Measurements from ENCODE around the gene AP2B1. TPM values are rescaled to one million over a fixed set of nuclear protein-coding genes. Genes with fewer than 3 reads are reported as not detected.
A peak's percentile ranks its signal among the peaks of the same experiment; 100 is the strongest.

AP2B1 gene
- total RNA-seq, 1 donor from 2014 or later = 156 TPM

DNA sequence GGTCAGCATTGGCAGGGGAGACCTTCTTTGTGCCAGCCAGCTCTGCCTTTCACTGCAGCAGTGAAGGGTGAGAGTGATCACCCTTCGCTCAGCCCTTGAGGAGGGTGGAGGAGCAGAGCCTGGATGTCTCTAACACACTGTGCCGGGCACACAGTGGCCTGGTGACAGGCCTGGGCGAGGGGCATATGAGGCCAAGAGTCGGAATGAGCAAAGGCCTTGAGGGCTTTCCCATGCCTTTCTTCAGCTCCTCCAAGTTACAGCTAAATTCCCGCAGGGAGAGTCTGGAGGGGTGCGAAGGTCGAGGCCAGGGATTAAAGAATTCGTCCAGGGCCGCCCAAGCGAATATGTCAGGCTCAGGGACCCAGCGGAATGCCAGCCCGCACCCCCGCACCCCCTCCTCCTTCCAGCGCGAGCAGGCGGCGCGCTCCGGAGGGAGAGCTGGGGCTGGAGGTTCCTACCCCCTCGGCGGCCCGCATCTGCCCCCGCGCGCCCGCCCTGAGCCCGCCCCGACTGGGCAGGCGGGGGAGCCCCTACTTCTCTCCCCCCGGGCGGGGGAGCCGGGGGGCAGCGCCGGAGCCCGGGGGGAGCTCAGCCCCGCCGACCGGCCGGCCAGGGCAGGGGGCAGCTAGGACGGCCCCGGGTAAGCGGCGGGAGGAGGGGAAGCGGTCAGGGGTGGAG, 144.3 kb downstream of the AP2B1 start, which contains the start of gene RASL10B:
Gene RASL10B (plus strand): TSS at position 401 of the 678 bp plus-strand sequence. CDS start 3,546 bp downstream, outside the sequence.
- H3K4me1 Mint-ChIP-seq (ENCODE audit: low read depth) = peaks cover 11% of the 10 kb centered on the region
- intact Hi-C loops (cut with micrococcal nuclease) = no loop called here
- DNase-seq (ENCODE audit: low spot score) = peak; percentile 11
- H3K4me3 Mint-ChIP-seq = peak within 1 kb of the TSS; percentile 46
- no peaks in the 10 kb centered on the region for H3K9me3 Mint-ChIP-seq
- H3K27ac Mint-ChIP-seq = no peak within 1 kb of the TSS
- peaks cover 12% of the 10 kb centered on the region for H3K36me3 Mint-ChIP-seq (ENCODE audit: low read depth)
- H3K27me3 Mint-ChIP-seq (ENCODE audit: insufficient read depth) = peaks cover 20% of the 10 kb centered on the region

GRCh38 chr17:35731917-35732805, 145.0 kb downstream of the AP2B1 start:
- H3K9me3 Mint-ChIP-seq = no peaks in the 10 kb centered on the region
- H3K36me3 Mint-ChIP-seq (ENCODE audit: low read depth) = peaks cover 12% of the 10 kb centered on the region
- H3K4me1 Mint-ChIP-seq (ENCODE audit: low read depth) = peaks cover 11% of the 10 kb centered on the region
- peak overlapping the region; percentile 46 for H3K4me3 Mint-ChIP-seq
- H3K27me3 Mint-ChIP-seq (ENCODE audit: insufficient read depth) = peaks cover 20% of the 10 kb centered on the region
- intact Hi-C loops (cut with micrococcal nuclease) = no loop called here
- DNase-seq (ENCODE audit: low spot score) = no peak
- no peak overlapping the region for H3K27ac Mint-ChIP-seq

DNA sequence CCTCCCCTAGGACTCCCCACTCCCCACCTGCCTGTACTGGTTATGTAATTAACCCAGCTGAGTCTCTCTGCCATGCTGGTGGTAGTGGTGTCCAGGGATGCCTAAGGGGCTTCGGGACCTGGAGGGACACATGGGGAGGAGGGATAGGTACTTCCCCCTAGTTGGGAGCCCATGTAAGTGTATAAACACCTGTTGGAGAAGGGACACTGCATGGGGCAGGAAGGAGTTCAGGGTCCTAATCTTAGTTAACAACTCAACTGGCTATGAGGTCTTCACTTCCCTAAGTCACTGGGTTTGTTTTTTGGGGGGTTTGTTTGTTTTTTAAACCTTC, 145.6 kb downstream of the AP2B1 start:
- Mint-ChIP-seq H3K4me1 (ENCODE audit: low read depth) (peaks cover 11% of the 10 kb centered on the region), H3K36me3 (ENCODE audit: low read depth) (peaks cover 12% of the 10 kb centered on the region), H3K9me3 (no peaks in the 10 kb centered on the region), H3K4me3 (peak overlapping the region; percentile 46), H3K27ac (no peak overlapping the region), H3K27me3 (ENCODE audit: insufficient read depth) (peaks cover 20% of the 10 kb centered on the region)
- no peak for DNase-seq (ENCODE audit: low spot score)
- intact Hi-C loops (cut with micrococcal nuclease) = no loop called here

DNA sequence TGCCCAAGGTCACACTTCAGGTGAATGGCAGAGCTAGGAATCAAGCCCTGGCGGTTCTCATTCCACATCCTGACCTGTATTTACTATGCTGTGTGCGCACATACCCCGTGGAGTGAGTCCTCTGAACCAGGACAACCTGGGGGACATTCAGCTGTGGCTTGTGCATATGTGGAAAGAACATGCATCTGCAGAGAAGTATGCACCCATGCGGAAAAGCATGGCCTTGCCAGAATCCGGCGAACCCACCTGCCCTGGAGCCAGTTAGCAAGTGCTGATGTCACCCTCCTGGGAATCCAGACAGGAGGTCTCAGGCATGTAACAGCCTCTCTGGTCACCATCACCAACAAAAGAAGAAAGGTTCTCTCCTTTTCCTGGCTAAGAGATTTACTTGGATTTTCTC, 146.2 kb downstream of the AP2B1 start:
- peaks cover 8% of the 10 kb centered on the region for H3K36me3 Mint-ChIP-seq (ENCODE audit: low read depth)
- peaks cover 20% of the 10 kb centered on the region for H3K27me3 Mint-ChIP-seq (ENCODE audit: insufficient read depth)
- peaks cover 11% of the 10 kb centered on the region for H3K4me1 Mint-ChIP-seq (ENCODE audit: low read depth)
- DNase-seq (ENCODE audit: low spot score) = no peak
- H3K27ac Mint-ChIP-seq = no peak overlapping the region
- H3K4me3 Mint-ChIP-seq = no peak overlapping the region
- intact Hi-C loops (cut with micrococcal nuclease) = no loop called here
- no peaks in the 10 kb centered on the region for H3K9me3 Mint-ChIP-seq

- Mint-ChIP-seq H3K27ac (no peak overlapping the region), H3K27me3 (ENCODE audit: insufficient read depth) (peaks cover 23% of the 10 kb centered on the region), H3K4me3 (no peak overlapping the region), H3K9me3 (no peaks in the 10 kb centered on the region), H3K36me3 (ENCODE audit: low read depth) (peaks cover 5% of the 10 kb centered on the region), H3K4me1 (ENCODE audit: low read depth) (peaks cover 11% of the 10 kb centered on the region)
- intact Hi-C loops (cut with micrococcal nuclease) = no loop called here
- no peak for DNase-seq (ENCODE audit: low spot score)
Observed at GRCh38 chr17:35734396-35734795, 147.3 kb downstream of the AP2B1 start.

DNA sequence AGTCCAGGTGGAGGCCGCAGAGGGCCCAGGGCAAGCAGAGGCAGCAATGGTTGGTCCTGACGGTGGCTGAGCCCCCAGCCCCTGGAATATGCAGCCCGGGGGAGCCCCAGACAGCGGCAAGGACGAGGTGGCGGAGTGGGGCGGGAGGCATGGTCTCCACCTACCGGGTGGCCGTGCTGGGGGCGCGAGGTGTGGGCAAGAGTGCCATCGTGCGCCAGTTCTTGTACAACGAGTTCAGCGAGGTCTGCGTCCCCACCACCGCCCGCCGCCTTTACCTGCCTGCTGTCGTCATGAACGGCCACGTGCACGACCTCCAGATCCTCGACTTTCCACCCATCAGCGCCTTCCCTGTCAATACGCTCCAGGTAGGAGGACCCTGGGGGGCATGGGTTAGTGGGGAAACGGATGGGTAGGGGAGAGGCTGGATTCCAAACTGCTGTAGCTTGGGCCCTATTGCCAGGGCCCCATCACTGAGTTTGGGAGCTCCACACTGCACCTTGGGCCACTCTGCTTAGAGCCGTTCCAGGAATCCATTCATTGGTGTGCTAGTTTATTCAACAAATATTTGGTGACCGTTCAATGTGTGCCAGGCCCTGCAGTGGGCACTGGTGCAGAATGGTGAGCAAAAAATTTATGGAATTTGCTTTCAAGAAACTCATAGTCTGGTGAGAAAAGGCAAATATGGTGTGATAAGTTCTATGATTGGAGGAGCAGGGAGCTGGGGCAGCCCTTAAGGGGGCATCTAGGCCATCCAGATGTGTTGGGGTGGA, 148.1 kb downstream of the AP2B1 start:
- no peak overlapping the region for H3K4me3 Mint-ChIP-seq
- H3K36me3 Mint-ChIP-seq (ENCODE audit: low read depth) = peaks cover 5% of the 10 kb centered on the region
- no peak for DNase-seq (ENCODE audit: low spot score)
- no peak overlapping the region for H3K27ac Mint-ChIP-seq
- intact Hi-C loops (cut with micrococcal nuclease) = no loop called here
- H3K4me1 Mint-ChIP-seq (ENCODE audit: low read depth) = peaks cover 11% of the 10 kb centered on the region
- H3K27me3 Mint-ChIP-seq (ENCODE audit: insufficient read depth) = peaks cover 29% of the 10 kb centered on the region
- no peaks in the 10 kb centered on the region for H3K9me3 Mint-ChIP-seq

DNA sequence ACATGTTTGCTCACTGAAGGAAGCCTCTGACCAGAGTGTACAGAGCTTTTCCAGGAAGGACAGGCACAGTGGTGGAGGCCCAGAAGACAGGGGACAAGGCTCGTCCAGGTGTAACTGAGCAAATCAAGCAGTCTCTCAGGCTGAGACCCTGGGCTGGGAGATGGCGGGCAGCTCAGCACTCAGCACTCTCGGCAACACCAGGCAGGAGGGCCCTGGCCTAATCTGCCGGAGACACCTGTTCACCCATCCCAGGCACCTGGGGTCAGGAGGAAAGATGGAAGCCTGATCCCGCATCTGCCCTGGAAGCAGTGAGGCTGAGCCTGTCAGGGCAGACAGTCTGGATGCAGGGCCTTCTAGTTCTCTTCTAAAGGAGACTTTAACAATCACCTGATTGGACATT, 149.1 kb downstream of the AP2B1 start:
- DNase-seq (ENCODE audit: low spot score) = no peak
- intact Hi-C loops (cut with micrococcal nuclease) = no loop called here

DNA sequence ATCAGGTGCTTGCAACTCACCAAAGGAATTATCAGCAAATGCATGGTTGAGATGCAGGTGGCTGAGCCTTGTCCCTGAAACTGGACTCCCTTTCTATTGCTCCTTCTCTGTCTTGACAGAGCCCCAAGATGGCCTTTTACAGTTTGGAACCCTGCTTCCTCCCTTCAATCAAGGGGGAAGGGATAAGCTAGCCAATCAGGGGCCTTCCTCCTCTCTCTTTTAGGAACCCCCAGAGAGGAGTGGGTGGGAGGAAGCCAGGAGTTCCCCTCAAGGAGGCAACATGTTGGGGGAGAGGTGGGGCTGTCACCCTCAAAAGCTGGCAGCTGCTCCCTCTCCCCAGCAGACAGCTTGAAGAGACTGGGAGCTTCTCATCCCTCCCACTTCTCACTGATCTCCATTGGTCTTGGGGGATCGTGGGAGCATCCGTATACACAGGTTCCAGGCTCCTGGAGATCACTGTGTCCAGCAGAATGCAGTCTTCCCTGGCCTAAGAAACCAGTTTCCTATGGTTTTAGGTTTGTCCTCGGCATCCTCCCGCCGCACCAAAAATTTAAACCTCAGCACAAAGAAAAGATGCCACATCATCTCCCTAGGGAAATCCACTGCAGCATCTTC, 151.5 kb downstream of the AP2B1 start:
- Mint-ChIP-seq H3K9me3 (no peaks in the 10 kb centered on the region), H3K4me3 (no peak overlapping the region), H3K27me3 (ENCODE audit: insufficient read depth) (peaks cover 26% of the 10 kb centered on the region), H3K27ac (no peak overlapping the region), H3K4me1 (ENCODE audit: low read depth) (no peaks in the 10 kb centered on the region), H3K36me3 (ENCODE audit: low read depth) (no peaks in the 10 kb centered on the region)
- no peak for DNase-seq (ENCODE audit: low spot score)
- intact Hi-C loops (cut with micrococcal nuclease) = no loop called here

More for the DNA sequence above, 149.1 kb downstream of the AP2B1 start:
- no peak overlapping the region for H3K4me3 Mint-ChIP-seq
- peaks cover 27% of the 10 kb centered on the region for H3K27me3 Mint-ChIP-seq (ENCODE audit: insufficient read depth)
- no peaks in the 10 kb centered on the region for H3K36me3 Mint-ChIP-seq (ENCODE audit: low read depth)
- no peaks in the 10 kb centered on the region for H3K9me3 Mint-ChIP-seq
- no peak overlapping the region for H3K27ac Mint-ChIP-seq
- peaks cover under 1% of the 10 kb centered on the region for H3K4me1 Mint-ChIP-seq (ENCODE audit: low read depth)

- no peak for DNase-seq (ENCODE audit: low spot score)
- no peak overlapping the region for H3K27ac Mint-ChIP-seq
- no peaks in the 10 kb centered on the region for H3K9me3 Mint-ChIP-seq
- no peak overlapping the region for H3K4me3 Mint-ChIP-seq
- intact Hi-C loops (cut with micrococcal nuclease) = loop anchor here (10.0 kb wide), 1 partner anchor 495 kb away; the partner anchor contains the start of gene SLFN5
- no peaks in the 10 kb centered on the region for H3K36me3 Mint-ChIP-seq (ENCODE audit: low read depth)
- H3K27me3 Mint-ChIP-seq (ENCODE audit: insufficient read depth) = peaks cover 27% of the 10 kb centered on the region
- H3K4me1 Mint-ChIP-seq (ENCODE audit: low read depth) = no peaks in the 10 kb centered on the region
Observed at GRCh38 chr17:35740216-35740615, 153.1 kb downstream of the AP2B1 start.

GRCh38 chr17:35740997-35741931, 154.1 kb downstream of the AP2B1 start:
- no peak overlapping the region for H3K27ac Mint-ChIP-seq
- H3K4me3 Mint-ChIP-seq = peak overlapping the region; percentile 63
- H3K36me3 Mint-ChIP-seq (ENCODE audit: low read depth) = no peaks in the 10 kb centered on the region
- intact Hi-C loops (cut with micrococcal nuclease) = loop anchor here (10.0 kb wide), 1 partner anchor 496 kb away; the partner anchor contains the start of gene SLFN5
- no peaks in the 10 kb centered on the region for H3K9me3 Mint-ChIP-seq
- peaks cover 27% of the 10 kb centered on the region for H3K27me3 Mint-ChIP-seq (ENCODE audit: insufficient read depth)
- no peaks in the 10 kb centered on the region for H3K4me1 Mint-ChIP-seq (ENCODE audit: low read depth)
- DNase-seq (ENCODE audit: low spot score) = no peak

GRCh38 chr17:35742496-35742895, 155.4 kb downstream of the AP2B1 start:
- intact Hi-C loops (cut with micrococcal nuclease) = loop anchor here (10.0 kb wide), 1 partner anchor 498 kb away; the partner anchor contains the start of gene SLFN5
- H3K4me1 Mint-ChIP-seq (ENCODE audit: low read depth) = no peaks in the 10 kb centered on the region
- no peak overlapping the region for H3K27ac Mint-ChIP-seq
- no peak overlapping the region for H3K4me3 Mint-ChIP-seq
- peaks cover 27% of the 10 kb centered on the region for H3K27me3 Mint-ChIP-seq (ENCODE audit: insufficient read depth)
- no peak for DNase-seq (ENCODE audit: low spot score)
- no peaks in the 10 kb centered on the region for H3K36me3 Mint-ChIP-seq (ENCODE audit: low read depth)
- no peaks in the 10 kb centered on the region for H3K9me3 Mint-ChIP-seq

Measured in activated T-helper 1 cell treated with anti-CD3 and anti-CD28 coated beads, Interleukin-12 subunit alpha, Interleukin-12 subunit beta, Interleukin-2, Interleukin-4 antibody, amounts not matched to agents 30 ng/mL and 10 ng/mL and 1 ng/mL, durations not matched to agents 14 hours and 24 hours and 36 hours (primary cell).